GM21576 (cell line): ENCODE results near the gene IFNA7.
"Not testable (repeated sequence)": the region's sequence is repeated elsewhere in the genome, so short reads cannot be mapped to it uniquely, and the experiment has no call there.

Experiments
- ATAC-seq: cut with Tn5 transposase; IDR thresholded peaks from one replicate; pipeline ENCODE4 v1.9.1; 2021; ENCODE audit warnings: mild to moderate bottlenecking, moderate library complexity; ENCODE audit not compliant: unreplicated experiment

IFNA7 gene

GRCh38 chr9:21182810-21183736, 18.9 kb downstream of the IFNA7 start:
- peak; percentile 95 for ATAC-seq

- no peak for ATAC-seq
Measured at GRCh38 chr9:21174671-21175070, 27.3 kb downstream of the IFNA7 start.

DNA sequence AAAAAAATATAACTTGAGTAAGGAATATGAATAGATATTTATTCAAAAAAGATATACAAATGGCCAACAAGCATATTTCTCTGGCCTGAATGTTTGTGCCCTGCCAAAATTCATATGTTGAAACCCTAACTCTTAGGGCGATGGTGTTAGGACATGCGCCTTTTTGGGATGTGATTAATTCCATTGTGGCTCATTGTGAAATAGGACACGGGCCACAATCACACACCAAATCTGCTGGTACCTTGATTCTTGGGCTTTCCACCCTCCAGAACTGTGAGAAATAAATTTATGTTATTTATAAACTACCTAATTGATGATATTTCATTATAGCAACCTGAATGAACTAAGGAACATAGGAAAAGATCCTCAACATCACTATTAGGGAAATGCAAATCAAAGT, 29.8 kb downstream of the IFNA7 start:
- ATAC-seq, result no peak

GRCh38 chr9:21171351-21171750, 30.7 kb downstream of the IFNA7 start:
- ATAC-seq, result no peak

GRCh38 chr9:21166560-21166959, 35.4 kb downstream of the IFNA7 start, which contains the start of gene IFNA21:
IFNA21 (minus strand) TSS chr9:21166660; CDS start chr9:21166612, 48 bp downstream.
- ATAC-seq, result not testable (repeated sequence)

- ATAC-seq, result no peak
Measured at GRCh38 chr9:21165516-21165915, 36.5 kb downstream of the IFNA7 start.

DNA sequence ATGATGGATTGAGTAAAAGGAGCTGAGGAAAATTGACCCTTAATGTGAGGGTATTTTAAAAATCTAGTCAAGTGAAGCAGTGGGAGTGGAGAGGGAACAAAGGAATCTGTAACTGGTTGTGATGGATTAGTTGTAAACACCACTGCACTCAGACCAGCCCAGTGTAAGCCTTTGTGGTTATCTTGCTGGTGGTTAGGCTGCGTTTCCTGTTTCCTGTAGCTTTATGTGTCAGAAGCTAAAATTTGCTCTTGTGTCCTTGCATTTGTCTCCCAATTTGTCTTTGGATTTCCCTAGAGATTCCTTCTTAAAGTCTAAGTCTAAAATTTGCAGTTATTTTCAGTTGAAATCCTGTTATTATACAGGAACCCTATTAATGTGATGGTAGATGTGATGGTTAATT, 41.8 kb downstream of the IFNA7 start:
- ATAC-seq, result peak; percentile 99

DNA sequence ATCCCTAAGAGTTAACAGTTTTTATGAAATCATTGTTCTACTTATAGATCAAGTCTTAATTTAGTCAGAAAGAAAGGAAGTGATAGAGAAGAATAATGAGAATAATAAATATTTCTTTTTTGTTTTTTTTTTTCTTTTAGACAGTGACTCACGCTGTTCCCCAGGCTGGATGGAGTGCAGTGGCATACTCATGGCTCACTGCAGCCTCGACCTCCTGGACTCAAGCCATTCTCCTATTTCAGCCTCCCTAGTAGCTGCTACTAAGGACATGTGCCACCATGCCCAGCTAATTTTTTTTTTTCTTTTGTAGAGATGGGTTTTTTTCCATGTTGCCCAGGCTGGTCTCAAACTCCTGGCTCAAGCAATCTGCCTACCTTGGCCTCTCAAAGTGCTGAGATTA, 46.5 kb downstream of the IFNA7 start:
- no peak for ATAC-seq

DNA sequence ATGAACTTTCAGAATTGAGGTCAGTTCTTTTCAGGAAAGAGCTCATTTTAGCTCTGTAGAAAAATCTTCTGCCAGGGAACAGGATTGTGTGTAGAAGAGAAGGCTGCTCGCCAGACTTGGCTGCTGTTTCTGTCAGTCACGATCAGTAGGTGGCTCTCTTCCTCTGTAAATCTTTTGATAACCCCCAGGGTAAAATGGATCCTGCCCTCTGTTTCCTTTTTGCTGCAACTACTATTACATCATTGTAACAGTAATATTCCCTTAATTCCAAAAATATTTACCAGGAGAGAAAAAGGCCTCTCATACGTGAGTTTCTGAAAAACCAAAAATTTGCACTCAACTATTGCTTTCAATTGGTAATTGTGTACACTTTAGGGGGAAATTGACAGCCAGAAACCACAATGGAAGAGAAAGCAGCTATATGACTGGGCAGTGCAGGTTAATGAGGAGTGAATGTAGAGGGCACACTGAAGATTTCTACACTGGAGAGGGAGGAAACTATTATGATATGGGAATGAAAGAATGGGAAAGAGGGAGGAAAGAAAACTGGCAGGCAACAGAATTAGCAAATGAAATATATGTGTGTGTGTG, 47.9 kb downstream of the IFNA7 start:
- ATAC-seq, result peak; percentile 90

- peak; percentile 24 for ATAC-seq
Measured at GRCh38 chr9:21153336-21154017, 48.5 kb downstream of the IFNA7 start.
